ENCODE results near the gene AK8. TPM values are rescaled to one million over a fixed set of nuclear protein-coding genes. Genes with fewer than 3 reads are reported as not detected.

Gene AK8
- total and polyA plus RNA-seq, 8 donors = 0.56 to 0.89 (median 0.60) TPM; not detected in 5

DNA sequence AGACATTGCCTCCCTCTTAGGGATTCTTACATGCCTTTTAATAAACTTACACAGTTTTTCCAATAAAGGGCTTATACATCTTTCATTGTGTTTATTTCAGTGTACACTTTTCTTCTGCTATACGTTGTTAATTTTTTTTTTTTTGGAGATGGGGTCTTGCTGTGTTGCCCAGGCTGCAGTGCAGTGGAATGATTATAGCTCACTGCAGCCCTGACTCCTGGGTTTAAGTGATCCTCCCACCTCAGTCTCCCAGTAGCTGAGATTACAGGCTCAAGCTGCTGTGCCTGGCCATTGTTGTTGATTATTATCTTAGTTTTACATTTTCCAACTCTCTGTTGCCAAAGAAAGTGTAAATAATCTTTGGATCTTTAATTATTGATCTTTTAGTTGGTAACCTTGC, 118.0 kb downstream of the AK8 start:
- no peak for DNase-seq
- TF ChIP-seq POLR2AphosphoS5 (IDR thresholded peaks at IDR 0.05) (no peak), CTCF (IDR thresholded peaks at IDR 0.05) (no peak), POLR2A (IDR thresholded peaks at IDR 0.05) (no peak), EP300 (IDR thresholded peaks at IDR 0.05) (no peak)
- H3K27me3 ChIP-seq = no peaks in the 10 kb centered on the region
- no peaks in the 10 kb centered on the region for H3K9me3 ChIP-seq
- intact Hi-C loops (cut with DNase I; ENCODE audit: low total_unique reads) = no loop called here
- 78 to 90% (median 83%) methylated on average over 1 of the region's 1 CpG for WGBS, 5 donors
- no peaks in the 10 kb centered on the region for H3K4me1 ChIP-seq
- no peak overlapping the region for H3K27ac ChIP-seq
- no peaks in the 10 kb centered on the region for H3K36me3 ChIP-seq
- H3K4me3 ChIP-seq = no peak overlapping the region

DNA sequence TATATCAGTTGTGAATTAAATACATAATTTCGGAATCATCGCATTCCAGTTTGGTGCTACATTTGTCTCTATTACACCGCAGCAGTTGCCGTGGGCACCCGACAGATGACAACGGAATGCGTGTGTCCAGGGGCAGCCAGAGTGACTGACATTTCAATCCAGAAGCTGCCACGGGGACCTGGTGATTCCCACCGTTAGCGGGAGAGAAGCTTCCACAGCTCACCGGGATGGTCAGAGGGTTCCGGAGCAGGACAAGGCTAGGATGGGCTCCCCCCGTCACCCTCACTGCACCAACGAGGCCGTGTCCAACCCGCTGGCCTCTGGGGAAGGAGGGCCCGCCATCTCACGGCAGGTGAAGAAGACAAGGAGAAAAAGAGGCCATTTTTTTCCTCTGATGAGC, 121.1 kb downstream of the AK8 start:
- DNase-seq = no peak
- Histone ChIP-seq H3K36me3 (no peaks in the 10 kb centered on the region), H3K27ac (no peak overlapping the region), H3K4me1 (peaks cover 0 to 13% (median 8%) of the 10 kb centered on the region in 4 donors), H3K27me3 (no peaks in the 10 kb centered on the region), H3K9me3 (no peaks in the 10 kb centered on the region), H3K4me3 (no peak overlapping the region)
- TF ChIP-seq EP300 (IDR thresholded peaks at IDR 0.05) = no peak
- TF ChIP-seq CTCF (IDR thresholded peaks at IDR 0.05) = no peak
- no peak for TF ChIP-seq POLR2AphosphoS5 (IDR thresholded peaks at IDR 0.05)
- no peak for TF ChIP-seq POLR2A (IDR thresholded peaks at IDR 0.05)
- intact Hi-C loops (cut with DNase I; ENCODE audit: low total_unique reads) = no loop called here
- WGBS, 5 donors = 78 to 93% (median 87%) methylated on average over 18 of the region's 18 CpGs

GRCh38 chr9:132756214-132756845, 121.8 kb downstream of the AK8 start:
- Histone ChIP-seq H3K9me3 (no peaks in the 10 kb centered on the region), H3K27me3 (no peaks in the 10 kb centered on the region), H3K4me1 (peaks cover 0 to 13% (median 8%) of the 10 kb centered on the region in 4 donors), H3K36me3 (no peaks in the 10 kb centered on the region), H3K27ac (no peak overlapping the region), H3K4me3 (no peak overlapping the region)
- DNase-seq = no peak
- WGBS, 5 donors = 63 to 81% (median 75%) methylated on average over 18 of the region's 18 CpGs
- intact Hi-C loops (cut with DNase I; ENCODE audit: low total_unique reads) = no loop called here
- no peak for TF ChIP-seq EP300 (IDR thresholded peaks at IDR 0.05)
- TF ChIP-seq POLR2AphosphoS5 (IDR thresholded peaks at IDR 0.05) = no peak
- TF ChIP-seq CTCF (IDR thresholded peaks at IDR 0.05) = no peak
- no peak for TF ChIP-seq POLR2A (IDR thresholded peaks at IDR 0.05)

DNA sequence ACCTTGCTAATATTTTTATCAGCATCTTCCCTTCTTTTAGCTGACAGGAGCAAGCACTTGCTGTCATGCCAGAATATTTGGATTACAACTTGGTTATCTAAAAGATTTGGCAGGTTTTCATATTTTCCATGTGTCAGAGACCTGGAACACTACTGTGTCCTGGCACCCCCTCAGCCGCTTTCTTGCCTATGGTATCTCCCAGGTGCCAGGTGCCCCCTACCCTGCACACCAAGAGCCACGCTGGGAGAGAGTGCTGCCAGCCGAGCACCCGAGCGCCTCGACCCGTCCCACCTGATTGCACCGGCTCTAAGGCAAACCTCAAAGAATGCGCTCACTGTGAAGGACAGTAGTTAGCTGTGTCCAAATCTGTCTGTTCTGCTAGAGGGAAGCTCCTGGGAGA, 123.0 kb downstream of the AK8 start:
- Histone ChIP-seq H3K27ac (no peak overlapping the region), H3K9me3 (no peaks in the 10 kb centered on the region), H3K36me3 (no peaks in the 10 kb centered on the region), H3K27me3 (no peaks in the 10 kb centered on the region), H3K4me3 (no peak overlapping the region), H3K4me1 (peaks cover 0 to 13% (median 8%) of the 10 kb centered on the region in 4 donors)
- TF ChIP-seq POLR2AphosphoS5 (IDR thresholded peaks at IDR 0.05) (no peak), POLR2A (IDR thresholded peaks at IDR 0.05) (no peak), CTCF (IDR thresholded peaks at IDR 0.05) (no peak), EP300 (IDR thresholded peaks at IDR 0.05) (no peak)
- no peak for DNase-seq
- WGBS, 5 donors = 86 to 90% (median 89%) methylated on average over 9 of the region's 9 CpGs
- intact Hi-C loops (cut with DNase I; ENCODE audit: low total_unique reads) = no loop called here

Data from stomach (tissue), 9 donors.